Rectal smooth muscle tissue (tissue), 1 donor: ENCODE results near the gene TMEM132D.

Experiments used
- H3K27ac ChIP-seq: one replicate; pipeline ENCODE4 v1.7.0; 2013; ENCODE audit warnings: low read depth, low read length, inconsistent platforms
- H3K27me3 ChIP-seq: one replicate; pipeline ENCODE4 v1.7.0; 2013; ENCODE audit warnings: low read length; ENCODE audit not compliant: control insufficient read depth, insufficient read depth
- H3K36me3 ChIP-seq: one replicate; pipeline ENCODE4 v1.7.0; 2013; ENCODE audit warnings: low read length; ENCODE audit not compliant: control insufficient read depth, insufficient read depth
- H3K4me1 ChIP-seq: one replicate; pipeline ENCODE4 v1.7.0; 2013; ENCODE audit warnings: low read length; ENCODE audit not compliant: control insufficient read depth, insufficient read depth
- H3K4me3 ChIP-seq: one replicate; pipeline ENCODE4 v1.7.0; 2013; ENCODE audit warnings: low read length
- H3K9ac ChIP-seq: one replicate; pipeline ENCODE4 v1.7.0; 2013; ENCODE audit warnings: low read length

TMEM132D gene

DNA sequence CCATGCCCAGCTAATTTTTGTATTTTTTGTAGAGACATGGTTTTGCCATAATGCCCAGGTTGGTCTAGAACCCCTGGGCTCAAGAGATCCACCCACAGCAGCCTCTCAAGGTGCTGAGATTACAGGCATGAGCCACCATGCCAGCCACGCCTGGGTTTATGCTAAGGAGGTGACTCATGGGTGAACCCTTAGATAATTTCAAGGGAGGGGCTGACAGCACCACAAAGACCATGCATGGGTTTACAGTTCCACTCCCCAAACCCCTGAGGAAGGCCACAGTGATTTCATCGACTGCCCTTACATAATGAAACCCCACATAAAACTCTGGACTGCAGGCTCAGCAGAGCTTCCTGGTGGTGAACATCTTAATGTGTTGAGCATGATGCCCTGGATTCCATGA, 33.7 kb downstream of the TMEM132D start:
- no peaks in the 10 kb centered on the region for H3K27me3 ChIP-seq
- no peak overlapping the region for H3K9ac ChIP-seq
- H3K4me3 ChIP-seq = no peak overlapping the region
- H3K27ac ChIP-seq = no peak overlapping the region
- no peaks in the 10 kb centered on the region for H3K4me1 ChIP-seq
- H3K36me3 ChIP-seq = no peaks in the 10 kb centered on the region

DNA sequence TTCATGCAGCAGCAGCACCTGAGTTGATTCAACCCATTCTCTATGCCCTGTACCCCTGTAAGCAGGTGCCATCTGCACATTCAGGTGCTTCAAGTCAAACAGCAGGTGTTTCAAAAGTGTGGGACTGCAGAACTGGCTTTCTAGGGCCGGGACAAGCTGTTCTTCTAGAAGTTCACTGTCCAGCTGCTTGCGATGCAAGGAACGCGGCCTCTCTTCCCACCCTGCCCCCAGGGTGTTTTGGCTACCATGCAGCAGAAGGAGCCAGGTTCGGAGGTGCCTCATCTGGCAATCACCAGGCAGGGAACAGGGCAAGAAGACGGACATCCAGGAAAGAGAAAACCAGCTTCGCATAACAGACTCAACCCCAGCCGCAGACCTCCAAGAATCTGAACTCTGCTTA, 35.2 kb downstream of the TMEM132D start:
- Histone ChIP-seq H3K9ac (no peak overlapping the region), H3K36me3 (no peaks in the 10 kb centered on the region), H3K4me3 (no peak overlapping the region), H3K27ac (no peak overlapping the region), H3K4me1 (no peaks in the 10 kb centered on the region), H3K27me3 (no peaks in the 10 kb centered on the region)

DNA sequence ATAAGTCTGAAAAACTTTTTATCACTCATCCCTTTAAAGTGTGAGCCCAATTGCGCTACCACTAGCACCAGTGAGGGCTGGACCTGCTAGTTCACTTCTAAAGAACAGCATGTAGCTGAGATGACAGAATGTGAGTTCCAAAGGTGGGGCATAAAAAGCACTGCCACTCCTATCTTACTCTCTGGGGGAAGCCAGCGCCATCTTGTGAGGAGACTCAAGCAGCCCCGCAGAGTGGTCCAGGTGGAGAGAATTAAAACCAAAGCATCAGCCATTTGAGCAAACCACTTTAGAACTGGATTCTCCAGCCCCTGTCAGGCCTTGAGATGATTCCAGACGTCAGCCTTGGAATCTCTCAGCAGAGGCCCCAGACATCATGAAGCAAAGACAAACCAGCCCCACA, 39.9 kb downstream of the TMEM132D start:
- H3K36me3 ChIP-seq = no peaks in the 10 kb centered on the region
- H3K4me1 ChIP-seq = no peaks in the 10 kb centered on the region
- H3K27me3 ChIP-seq = no peaks in the 10 kb centered on the region
- no peak overlapping the region for H3K4me3 ChIP-seq
- H3K27ac ChIP-seq = no peak overlapping the region
- no peak overlapping the region for H3K9ac ChIP-seq

DNA sequence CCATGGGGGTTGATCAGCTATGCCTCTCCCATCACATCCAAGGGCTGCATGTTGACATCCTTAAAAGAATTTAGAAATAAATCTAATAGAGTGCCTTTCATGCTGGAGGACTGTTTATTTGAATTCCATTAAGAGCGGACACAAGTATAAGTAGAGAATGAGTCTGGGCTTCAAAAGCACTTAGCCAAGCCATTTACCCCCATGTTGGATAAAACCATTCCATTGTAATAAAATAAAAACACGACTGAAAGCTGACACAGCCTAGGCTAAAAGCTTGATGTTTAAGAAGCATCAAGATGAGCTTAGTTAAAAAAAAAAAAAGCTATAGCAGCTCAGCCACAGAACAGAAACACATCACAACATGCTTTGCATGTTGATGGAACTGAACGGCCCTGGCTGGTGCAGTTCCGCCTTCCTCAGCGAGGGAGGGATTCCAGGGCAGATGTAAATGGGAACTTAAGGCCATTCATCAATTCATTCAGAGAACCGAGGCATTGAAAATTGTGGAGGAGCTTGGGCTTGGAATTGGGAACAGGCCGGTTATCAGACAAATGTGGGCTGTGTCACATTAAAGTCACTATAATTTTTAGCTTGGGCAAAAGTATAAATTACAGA, 41.2 kb downstream of the TMEM132D start:
- H3K27ac ChIP-seq = no peak overlapping the region
- H3K9ac ChIP-seq = no peak overlapping the region
- H3K27me3 ChIP-seq = no peaks in the 10 kb centered on the region
- H3K4me1 ChIP-seq = no peaks in the 10 kb centered on the region
- H3K36me3 ChIP-seq = no peaks in the 10 kb centered on the region
- no peak overlapping the region for H3K4me3 ChIP-seq

DNA sequence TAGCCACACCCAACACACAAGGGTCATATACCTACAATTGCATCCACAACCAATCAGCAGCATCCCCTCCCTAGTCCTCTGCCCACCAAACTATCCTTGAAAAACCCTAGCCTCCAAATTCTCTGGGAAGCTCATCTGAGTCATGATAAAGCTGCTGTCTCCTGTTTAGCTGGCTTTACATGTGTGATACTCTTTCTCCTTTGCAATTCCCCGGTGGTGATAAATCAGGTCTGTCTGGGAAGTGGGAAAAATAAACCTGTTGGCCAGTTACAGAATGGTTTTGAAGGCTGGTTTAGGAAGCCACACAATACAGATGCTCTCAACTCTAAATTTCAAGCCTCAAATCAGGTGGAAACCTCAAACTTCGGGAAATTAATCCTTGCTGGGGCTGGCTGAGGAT, 41.9 kb downstream of the TMEM132D start:
- Histone ChIP-seq H3K4me1 (no peaks in the 10 kb centered on the region), H3K4me3 (no peak overlapping the region), H3K9ac (no peak overlapping the region), H3K27ac (no peak overlapping the region), H3K27me3 (no peaks in the 10 kb centered on the region), H3K36me3 (no peaks in the 10 kb centered on the region)

DNA sequence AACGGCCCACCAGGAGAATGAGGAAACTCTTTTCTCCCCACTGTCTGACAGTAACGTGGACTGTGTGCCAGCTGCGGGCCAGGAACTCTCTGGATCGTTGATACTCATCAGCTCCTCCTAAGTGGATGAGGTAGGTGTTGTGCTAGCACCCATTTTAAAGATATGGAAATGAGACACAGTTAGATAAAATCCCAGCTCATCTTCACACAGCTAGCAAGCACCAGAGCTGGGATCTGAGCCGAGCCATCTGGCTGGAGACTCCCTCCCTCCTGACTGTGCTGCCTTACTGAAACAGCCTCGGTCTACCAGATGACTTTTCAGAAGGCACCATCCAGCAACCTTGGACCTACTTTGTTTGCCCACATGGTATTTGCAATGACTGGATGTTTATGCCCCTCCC, 49.2 kb downstream of the TMEM132D start:
- Histone ChIP-seq H3K9ac (no peak overlapping the region), H3K4me1 (no peaks in the 10 kb centered on the region), H3K27ac (no peak overlapping the region), H3K27me3 (no peaks in the 10 kb centered on the region), H3K4me3 (no peak overlapping the region), H3K36me3 (no peaks in the 10 kb centered on the region)

DNA sequence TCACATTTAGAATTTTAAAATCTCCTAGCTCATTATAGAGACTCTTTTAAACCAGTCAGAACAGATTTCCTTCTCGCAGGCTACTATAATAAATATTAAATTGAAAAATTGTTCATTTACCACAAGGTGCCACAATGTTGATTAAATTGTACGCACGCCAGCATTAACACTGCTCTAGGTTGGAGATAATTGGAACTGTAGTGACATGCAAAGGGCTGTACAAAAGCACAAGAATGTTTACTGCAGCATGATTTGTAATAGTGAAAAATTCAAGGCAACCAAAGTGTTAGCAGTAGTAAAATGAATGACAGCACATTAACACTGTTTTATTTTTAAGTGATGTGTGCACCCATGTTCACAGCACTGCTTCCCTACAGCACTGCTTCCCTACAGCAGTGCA, 52.5 kb downstream of the TMEM132D start:
- no peak overlapping the region for H3K9ac ChIP-seq
- no peaks in the 10 kb centered on the region for H3K27me3 ChIP-seq
- no peak overlapping the region for H3K27ac ChIP-seq
- no peaks in the 10 kb centered on the region for H3K4me1 ChIP-seq
- H3K36me3 ChIP-seq = no peaks in the 10 kb centered on the region
- H3K4me3 ChIP-seq = no peak overlapping the region

DNA sequence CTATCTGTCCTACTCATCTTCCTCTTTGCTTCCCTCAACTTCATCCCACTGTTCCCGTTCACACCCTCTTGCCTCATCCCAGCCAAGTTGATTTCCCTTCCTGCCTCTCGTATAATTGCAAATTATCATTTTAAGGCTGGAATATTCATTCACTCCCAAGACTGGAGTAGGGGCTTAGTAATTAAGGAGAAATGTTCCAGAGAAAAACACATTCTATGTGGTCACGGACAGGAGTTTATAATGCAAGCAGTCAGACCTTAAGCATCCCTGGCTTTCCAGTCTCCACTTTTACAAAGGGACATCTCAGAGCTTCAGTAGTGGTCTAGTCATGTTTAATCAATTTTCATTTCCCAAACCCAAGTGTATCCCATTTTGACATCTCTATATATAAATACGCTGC, 54.9 kb downstream of the TMEM132D start:
- H3K4me3 ChIP-seq = no peak overlapping the region
- no peaks in the 10 kb centered on the region for H3K27me3 ChIP-seq
- H3K36me3 ChIP-seq = no peaks in the 10 kb centered on the region
- no peak overlapping the region for H3K9ac ChIP-seq
- no peaks in the 10 kb centered on the region for H3K4me1 ChIP-seq
- H3K27ac ChIP-seq = no peak overlapping the region

DNA sequence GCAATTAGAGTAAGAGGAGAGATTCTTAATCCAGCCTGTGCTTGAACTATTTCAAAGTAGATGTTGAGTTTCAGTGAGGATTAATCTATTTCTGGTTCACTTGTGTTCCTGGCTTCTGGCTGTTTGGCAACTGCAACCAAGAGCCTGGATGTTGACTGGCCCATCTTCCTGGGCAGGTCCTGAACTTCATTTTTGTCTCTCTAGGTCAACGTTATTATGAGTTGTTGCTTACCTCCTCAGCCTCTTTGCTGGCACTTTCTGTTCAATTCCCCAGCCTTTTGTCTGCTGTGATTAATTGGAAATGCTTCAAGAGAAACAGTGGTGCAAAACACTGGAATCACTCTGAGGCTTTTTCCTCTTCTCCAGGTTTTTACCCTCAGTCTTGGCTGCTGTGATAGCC, 56.8 kb downstream of the TMEM132D start:
- no peaks in the 10 kb centered on the region for H3K27me3 ChIP-seq
- no peaks in the 10 kb centered on the region for H3K4me1 ChIP-seq
- H3K4me3 ChIP-seq = no peak overlapping the region

DNA sequence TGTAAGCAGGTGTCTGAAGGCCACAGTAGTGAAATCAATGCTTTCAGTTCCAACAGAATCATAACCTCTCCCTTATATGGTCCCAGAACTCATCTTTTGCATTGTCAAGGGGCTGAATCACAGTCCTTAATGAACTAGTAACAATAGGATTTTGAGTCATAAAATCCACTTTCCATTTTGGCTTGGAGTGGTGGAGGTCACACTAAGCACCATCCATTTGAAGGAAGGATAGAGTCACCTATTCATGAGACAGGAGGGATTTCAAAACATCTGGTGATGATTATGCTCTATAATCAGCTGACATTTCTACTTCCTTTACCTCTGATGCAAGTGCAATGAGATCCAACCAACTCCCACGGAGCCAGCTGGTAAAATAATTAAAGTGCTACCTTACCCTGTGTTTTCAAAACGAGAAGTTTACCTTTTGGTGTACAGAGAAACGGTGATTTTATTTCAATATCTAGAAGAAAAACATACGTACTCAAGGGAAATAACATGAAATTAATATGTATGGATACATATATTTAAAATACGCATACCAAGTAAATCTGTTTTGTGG, 59.1 kb downstream of the TMEM132D start:
- no peak overlapping the region for H3K9ac ChIP-seq
- H3K27me3 ChIP-seq = no peaks in the 10 kb centered on the region
- H3K4me3 ChIP-seq = no peak overlapping the region
- H3K4me1 ChIP-seq = no peaks in the 10 kb centered on the region
- no peaks in the 10 kb centered on the region for H3K36me3 ChIP-seq
- H3K27ac ChIP-seq = no peak overlapping the region

More for the DNA sequence above, 56.8 kb downstream of the TMEM132D start:
- Histone ChIP-seq H3K36me3 (no peaks in the 10 kb centered on the region), H3K9ac (no peak overlapping the region), H3K27ac (no peak overlapping the region)

DNA sequence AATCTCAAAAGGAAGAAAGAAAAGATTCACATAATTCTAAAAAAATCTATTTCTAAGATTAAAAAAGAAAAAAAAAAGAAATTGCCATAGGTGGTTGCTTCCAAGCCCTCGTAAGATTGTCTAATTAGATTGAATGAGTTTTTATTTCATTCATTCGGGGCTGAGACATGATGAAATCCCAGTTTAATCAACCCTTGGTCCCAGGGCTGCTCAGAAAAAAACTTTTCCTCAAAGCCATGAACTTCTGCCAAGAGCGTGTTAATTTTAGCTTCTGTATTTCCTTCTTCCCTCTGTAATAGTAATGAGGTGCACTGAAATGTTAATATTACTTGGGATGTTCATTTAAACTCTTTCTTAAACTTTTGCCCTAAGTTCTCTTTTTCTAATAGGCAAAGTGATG, 62.6 kb downstream of the TMEM132D start:
- H3K36me3 ChIP-seq = no peaks in the 10 kb centered on the region
- no peak overlapping the region for H3K4me3 ChIP-seq
- no peaks in the 10 kb centered on the region for H3K4me1 ChIP-seq
- no peak overlapping the region for H3K9ac ChIP-seq
- H3K27ac ChIP-seq = no peak overlapping the region
- H3K27me3 ChIP-seq = no peaks in the 10 kb centered on the region

DNA sequence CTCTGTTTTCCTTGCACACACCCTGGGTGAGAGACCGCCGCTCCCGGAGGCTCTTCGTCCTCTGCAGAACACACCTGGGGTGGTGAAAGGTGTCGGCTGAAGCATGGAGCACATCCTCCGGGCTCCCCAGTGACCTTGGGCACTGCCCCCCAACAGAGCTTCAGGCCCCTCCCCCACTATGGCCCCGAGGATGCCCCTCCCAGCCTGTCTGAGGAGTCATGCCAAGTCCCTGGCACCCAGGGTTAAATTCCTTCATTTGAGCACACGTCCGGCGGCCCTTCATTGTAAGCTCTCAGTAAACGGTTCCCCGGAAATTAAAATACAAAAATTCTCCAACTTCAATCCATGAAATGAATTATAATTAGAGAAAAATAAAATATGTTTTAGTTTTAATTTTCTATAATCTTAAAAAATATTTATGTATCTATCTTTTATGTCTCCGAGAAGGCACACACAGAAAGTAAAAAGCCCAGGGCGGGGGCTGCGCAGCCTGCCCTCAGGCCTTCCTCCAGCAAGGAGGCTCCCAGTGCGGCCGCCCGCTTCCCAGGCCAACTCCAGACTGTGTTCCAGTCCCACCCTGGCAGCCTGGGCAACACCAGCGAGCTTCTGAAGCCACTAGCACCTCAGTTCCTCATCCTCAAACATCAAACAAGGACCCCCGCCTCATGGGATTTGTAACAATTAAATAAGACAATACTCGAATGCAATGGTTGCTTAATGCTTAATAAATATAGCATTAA, 63.5 kb downstream of the TMEM132D start:
- Histone ChIP-seq H3K27me3 (no peaks in the 10 kb centered on the region), H3K4me1 (no peaks in the 10 kb centered on the region), H3K4me3 (no peak overlapping the region), H3K36me3 (no peaks in the 10 kb centered on the region), H3K9ac (no peak overlapping the region), H3K27ac (no peak overlapping the region)

DNA sequence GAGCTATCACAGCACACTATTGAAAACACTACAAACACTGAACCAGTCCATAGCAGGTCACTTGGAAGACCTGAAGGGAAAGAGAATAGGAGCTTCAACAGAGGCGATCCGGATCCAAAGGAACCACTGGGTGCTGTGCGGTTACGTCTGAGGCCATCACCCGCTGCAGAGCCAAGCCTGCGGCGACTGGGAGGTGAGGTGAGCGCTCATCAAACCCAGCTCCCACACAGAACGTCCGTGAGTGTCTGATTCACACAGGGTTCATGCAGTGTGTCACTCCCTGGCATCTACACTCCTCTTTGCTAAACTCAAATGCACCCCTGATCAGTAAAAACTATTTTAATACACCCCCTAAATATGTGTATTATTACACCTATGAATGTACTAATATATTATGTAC, 64.1 kb downstream of the TMEM132D start:
- Histone ChIP-seq H3K27ac (no peak overlapping the region), H3K36me3 (no peaks in the 10 kb centered on the region), H3K27me3 (no peaks in the 10 kb centered on the region), H3K4me1 (no peaks in the 10 kb centered on the region), H3K9ac (no peak overlapping the region), H3K4me3 (no peak overlapping the region)
